Neuronal stem cell (in vitro differentiated cells): ENCODE data around the gene CNST.
"Not testable (repeated sequence)": the region's sequence is repeated elsewhere in the genome, so short reads cannot be mapped to it uniquely, and the experiment has no call there.

Source experiments
- DNase-seq: peaks from one replicate; pipeline ENCODE4 v3.0.0-alpha.2; 2013; ENCODE audit warnings: low spot score
- H2AFZ ChIP-seq: one replicate; pipeline ENCODE4 v1.6.1; 2013; ENCODE audit warnings: mild to moderate bottlenecking, low read length, inconsistent platforms
- H2AK5ac ChIP-seq: 2 replicates; pipeline ENCODE4 v1.6.1; 2013; ENCODE audit warnings: low read depth, mild to moderate bottlenecking, inconsistent platforms, low read length, moderate library complexity, mixed read lengths
- H2BK120ac ChIP-seq: 2 replicates; pipeline ENCODE4 v1.6.1; 2013; ENCODE audit warnings: low read depth, mild to moderate bottlenecking, inconsistent platforms, low read length, moderate library complexity, mixed read lengths
- H2BK12ac ChIP-seq: one replicate; pipeline ENCODE4 v1.6.1; 2013; ENCODE audit warnings: low read length, inconsistent platforms
- H2BK15ac ChIP-seq: 2 replicates; pipeline ENCODE4 v1.6.1; 2013; ENCODE audit warnings: mild to moderate bottlenecking, low read length, inconsistent platforms, mixed read lengths
- H2BK5ac ChIP-seq: one replicate; pipeline ENCODE4 v1.6.1; 2013; ENCODE audit warnings: inconsistent platforms, mild to moderate bottlenecking, low read length, moderate library complexity
- H3K14ac ChIP-seq: one replicate; pipeline ENCODE4 v1.6.1; 2013; ENCODE audit warnings: low read length, inconsistent platforms
- H3K18ac ChIP-seq: 2 replicates; pipeline ENCODE4 v1.6.1; 2013; ENCODE audit warnings: low read length, inconsistent platforms
- H3K23ac ChIP-seq: 2 replicates; pipeline ENCODE4 v1.6.1; 2013; ENCODE audit warnings: low read depth, mild to moderate bottlenecking, mixed read lengths, low read length, inconsistent platforms; ENCODE audit not compliant: poor library complexity
- H3K27ac ChIP-seq: replicated peaks from 3 replicates; pipeline ENCODE4 v1.5.1; 2013; ENCODE audit warnings: low read length, inconsistent platforms
- H3K27me3 ChIP-seq, 3 experiments: 2 replicates each; pipeline ENCODE4 v1.6.1; 2013; ENCODE audit warnings: low read length in 3 of 3, mild to moderate bottlenecking in 2 of 3, inconsistent platforms in 1 of 3, low read depth in 1 of 3, mixed read lengths in 1 of 3, moderate library complexity in 1 of 3; ENCODE audit not compliant: control insufficient read depth in 3 of 3, insufficient read depth in 3 of 3
- H3K36me3 ChIP-seq, 2 donors: replicated peaks in 1 of 2; 2 replicates each; pipeline ENCODE4 v1.6.1; 2013; ENCODE audit warnings: low read length in 2 of 2; ENCODE audit not compliant: control insufficient read depth in 2 of 2, insufficient read depth in 2 of 2
- H3K4ac ChIP-seq: 2 replicates; pipeline ENCODE4 v1.6.1; 2013; ENCODE audit warnings: inconsistent platforms, mild to moderate bottlenecking, low read length, moderate library complexity
- H3K4me1 ChIP-seq, 2 donors: 1 replicate in 1 of 2; 2 replicates in 1 of 2; pipeline ENCODE4 v1.6.1; 2013; ENCODE audit warnings: low read length in 2 of 2, low read depth in 1 of 2; ENCODE audit not compliant: control insufficient read depth in 2 of 2, insufficient read depth in 1 of 2
- H3K4me2 ChIP-seq: one replicate; pipeline ENCODE4 v1.6.1; 2013; ENCODE audit warnings: mild to moderate bottlenecking, low read length, inconsistent platforms; ENCODE audit not compliant: insufficient read depth, poor library complexity, severe bottlenecking
- H3K4me3 ChIP-seq, 2 donors: 2 replicates each; pipeline ENCODE4 v1.5.1; 2013; ENCODE audit warnings: low read length in 2 of 2, mild to moderate bottlenecking in 2 of 2, inconsistent platforms in 1 of 2, moderate library complexity in 1 of 2
- H3K79me1 ChIP-seq: one replicate; pipeline ENCODE4 v1.6.1; 2013; ENCODE audit warnings: low read depth, mild to moderate bottlenecking, inconsistent platforms, low read length, moderate library complexity
- H3K9ac ChIP-seq: one replicate; pipeline ENCODE4 v1.6.1; 2013; ENCODE audit warnings: mild to moderate bottlenecking, low read depth, low read length, inconsistent platforms; ENCODE audit not compliant: poor library complexity
- H3K9me3 ChIP-seq, 2 donors: replicated peaks in 1 of 2; 2 replicates each; pipeline versions ENCODE3 to v1.6.1; 2013; ENCODE audit warnings: low read length in 2 of 2, mild to moderate bottlenecking in 2 of 2, inconsistent platforms in 1 of 2, low read depth in 1 of 2, mixed read lengths in 1 of 2, moderate library complexity in 1 of 2; ENCODE audit not compliant: control insufficient read depth in 2 of 2, insufficient read depth in 1 of 2
- H4K8ac ChIP-seq: one replicate; pipeline ENCODE4 v1.6.1; 2013; ENCODE audit warnings: low read depth, mild to moderate bottlenecking, inconsistent platforms, low read length, moderate library complexity
- H4K91ac ChIP-seq: one replicate; pipeline ENCODE4 v1.6.1; 2013; ENCODE audit warnings: low read length, low read depth, mild to moderate bottlenecking, inconsistent platforms; ENCODE audit not compliant: poor library complexity
- WGBS, 2 donors: extraction: QIAGEN DNeasy Blood & Tissue Kit; methylation state at CpG; one replicate each; pipeline ENCODE4 v1.1.7; 2013; ENCODE audit warnings: missing lambda C conversion rate in 2 of 2, mixed read lengths in 1 of 2; ENCODE audit not compliant: insufficient read length in 2 of 2, insufficient replicate concordance in 1 of 2; ENCODE audit errors: extremely low coverage in 2 of 2; 5-methylcytosine and 5-hydroxymethylcytosine counted together

CNST gene

DNA sequence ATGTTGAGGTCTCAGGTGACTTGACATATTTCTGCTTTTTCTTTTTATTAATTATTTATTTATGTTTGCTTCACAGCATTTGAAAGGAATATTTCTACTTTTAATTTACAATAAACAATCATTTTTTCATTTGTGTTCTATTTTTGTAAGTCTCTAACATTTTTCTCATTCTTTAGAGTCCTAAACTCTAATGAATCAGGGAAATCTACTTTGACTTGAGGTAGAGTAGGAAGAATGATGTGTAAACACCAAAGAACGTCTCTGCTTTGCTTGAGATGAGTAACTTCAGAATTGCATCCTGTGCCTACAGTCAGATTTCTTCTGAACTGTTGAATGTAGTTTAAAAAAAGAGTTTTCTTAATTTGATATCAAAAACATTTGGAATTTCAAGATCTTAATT lies 65.2 kb downstream of the CNST start:
- no peak overlapping the region for H2BK12ac ChIP-seq
- no peak for DNase-seq
- H3K4me1 ChIP-seq, result peaks cover 3 to 7% of the 10 kb centered on the region in 2 donors
- no peak overlapping the region for H3K18ac ChIP-seq
- H4K91ac ChIP-seq, result no peak overlapping the region
- H3K4me2 ChIP-seq, result no peak overlapping the region
- no peak overlapping the region for H2BK15ac ChIP-seq
- no peaks in the 10 kb centered on the region for H3K27me3 ChIP-seq
- H3K36me3 ChIP-seq, result no peaks in the 10 kb centered on the region
- no peak overlapping the region for H3K4me3 ChIP-seq
- H2AFZ ChIP-seq, result no peak overlapping the region
- no peak overlapping the region for H3K27ac ChIP-seq
- WGBS, 2 donors, result no CpG with 5 or more reads among the region's 1 CpG
- no peak overlapping the region for H3K23ac ChIP-seq
- H2AK5ac ChIP-seq, result no peak overlapping the region
- no peak overlapping the region for H2BK120ac ChIP-seq
- peaks cover 0 to 4% of the 10 kb centered on the region in 2 donors for H3K9me3 ChIP-seq
- no peak overlapping the region for H4K8ac ChIP-seq
- H3K79me1 ChIP-seq, result no peaks in the 10 kb centered on the region
- H3K4ac ChIP-seq, result no peak overlapping the region
- no peak overlapping the region for H3K14ac ChIP-seq
- no peak overlapping the region for H2BK5ac ChIP-seq
- H3K9ac ChIP-seq, result no peak overlapping the region

DNA sequence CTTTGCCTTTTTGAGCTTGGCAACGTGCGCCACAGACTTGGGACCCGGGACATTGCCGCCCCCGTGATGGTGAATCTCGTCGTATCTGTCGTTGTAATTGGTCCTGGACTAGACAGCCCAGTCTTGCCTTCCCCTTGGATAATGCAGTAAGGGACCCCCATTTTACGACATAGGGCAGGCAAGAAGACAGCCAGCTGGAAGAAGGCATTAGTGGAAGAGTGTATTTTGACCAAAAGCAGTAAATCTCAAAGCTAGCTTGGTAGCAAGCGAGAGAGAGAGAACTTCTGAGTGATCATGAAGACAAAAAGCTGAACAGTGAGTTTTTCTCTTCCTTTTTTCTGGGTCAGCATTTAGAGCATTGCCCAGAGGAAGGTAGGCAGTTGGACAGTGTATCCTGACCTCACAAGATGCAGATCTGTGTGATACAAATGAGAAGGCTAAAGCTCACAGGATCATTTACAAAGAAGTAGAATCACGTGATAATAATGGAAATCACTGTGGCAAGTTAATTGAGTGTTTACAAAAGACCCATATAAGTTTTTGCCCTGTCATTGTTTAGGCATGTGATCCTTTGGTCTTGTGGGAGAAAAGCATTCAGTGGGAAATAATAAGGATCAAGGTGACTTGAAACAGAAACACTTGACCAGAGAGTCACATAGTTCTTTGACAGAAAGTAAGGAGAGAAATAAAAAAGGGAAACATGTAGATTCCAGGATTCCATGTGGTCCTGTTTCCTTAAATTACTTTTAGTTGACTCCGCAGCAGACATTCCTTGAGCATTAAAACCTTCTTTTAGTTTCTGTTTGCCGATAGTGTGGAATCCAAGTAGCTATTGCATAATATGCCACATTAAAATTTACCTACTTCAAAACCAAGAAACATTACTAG lies 66.3 kb downstream of the CNST start:
- Histone ChIP-seq H3K27ac (no peak overlapping the region), H3K4me3 (no peak overlapping the region), H2BK15ac (no peak overlapping the region)

DNA sequence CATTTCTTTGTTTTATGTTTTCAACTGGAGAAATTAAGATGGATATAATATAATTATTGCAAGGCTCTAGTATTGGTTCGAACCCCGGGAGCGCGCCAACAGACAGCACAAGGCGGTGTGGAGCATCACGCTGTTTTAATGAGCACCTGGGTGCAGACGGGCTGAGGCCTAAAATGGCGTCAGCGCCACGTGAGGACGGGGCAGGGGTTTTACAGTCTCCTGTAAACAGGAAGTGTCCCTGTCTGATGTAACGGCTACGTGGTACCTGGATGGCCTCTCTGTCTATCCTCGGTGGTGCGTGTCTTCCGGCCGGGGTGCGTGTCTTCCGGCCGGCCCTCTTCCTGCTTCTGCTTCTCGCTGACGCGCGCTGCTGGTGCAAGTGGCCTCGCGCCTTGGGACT lies 68.4 kb downstream of the CNST start:
- H3K4me3 ChIP-seq, H4K91ac ChIP-seq, H3K79me1 ChIP-seq, H3K27me3 ChIP-seq, H3K14ac ChIP-seq, H3K36me3 ChIP-seq, H3K4ac ChIP-seq, DNase-seq, H2AFZ ChIP-seq, H2BK5ac ChIP-seq, H2BK120ac ChIP-seq, H3K4me2 ChIP-seq, H2BK15ac ChIP-seq, H4K8ac ChIP-seq, H3K9ac ChIP-seq, H3K4me1 ChIP-seq, H3K18ac ChIP-seq, H2BK12ac ChIP-seq, H3K23ac ChIP-seq, H3K27ac ChIP-seq, H2AK5ac ChIP-seq: not testable (repeated sequence)
- no CpG with 5 or more reads among the region's 26 CpGs for WGBS, 2 donors
- peaks cover 0 to 12% of the 10 kb centered on the region in 2 donors for H3K9me3 ChIP-seq

More for the DNA sequence above, 66.3 kb downstream of the CNST start:
- no peak overlapping the region for H3K9ac ChIP-seq
- H3K23ac ChIP-seq, result no peak overlapping the region
- H4K91ac ChIP-seq, result no peak overlapping the region
- no peak overlapping the region for H2BK12ac ChIP-seq
- no peak overlapping the region for H3K4me2 ChIP-seq
- H2AFZ ChIP-seq, result no peak overlapping the region
- H3K36me3 ChIP-seq, result peaks cover 2 to 6% of the 10 kb centered on the region in 2 donors
- no peak overlapping the region for H3K14ac ChIP-seq
- no peak overlapping the region for H4K8ac ChIP-seq
- H3K18ac ChIP-seq, result no peak overlapping the region
- no CpG with 5 or more reads among the region's 13 CpGs for WGBS, 2 donors
- no peak for DNase-seq
- no peaks in the 10 kb centered on the region for H3K27me3 ChIP-seq
- peaks cover 0 to 12% of the 10 kb centered on the region in 2 donors for H3K9me3 ChIP-seq
- no peak overlapping the region for H2BK5ac ChIP-seq
- no peak overlapping the region for H3K4ac ChIP-seq
- no peaks in the 10 kb centered on the region for H3K79me1 ChIP-seq
- H2AK5ac ChIP-seq, result no peak overlapping the region
- no peak overlapping the region for H2BK120ac ChIP-seq
- peaks cover 3 to 7% of the 10 kb centered on the region in 2 donors for H3K4me1 ChIP-seq

DNA sequence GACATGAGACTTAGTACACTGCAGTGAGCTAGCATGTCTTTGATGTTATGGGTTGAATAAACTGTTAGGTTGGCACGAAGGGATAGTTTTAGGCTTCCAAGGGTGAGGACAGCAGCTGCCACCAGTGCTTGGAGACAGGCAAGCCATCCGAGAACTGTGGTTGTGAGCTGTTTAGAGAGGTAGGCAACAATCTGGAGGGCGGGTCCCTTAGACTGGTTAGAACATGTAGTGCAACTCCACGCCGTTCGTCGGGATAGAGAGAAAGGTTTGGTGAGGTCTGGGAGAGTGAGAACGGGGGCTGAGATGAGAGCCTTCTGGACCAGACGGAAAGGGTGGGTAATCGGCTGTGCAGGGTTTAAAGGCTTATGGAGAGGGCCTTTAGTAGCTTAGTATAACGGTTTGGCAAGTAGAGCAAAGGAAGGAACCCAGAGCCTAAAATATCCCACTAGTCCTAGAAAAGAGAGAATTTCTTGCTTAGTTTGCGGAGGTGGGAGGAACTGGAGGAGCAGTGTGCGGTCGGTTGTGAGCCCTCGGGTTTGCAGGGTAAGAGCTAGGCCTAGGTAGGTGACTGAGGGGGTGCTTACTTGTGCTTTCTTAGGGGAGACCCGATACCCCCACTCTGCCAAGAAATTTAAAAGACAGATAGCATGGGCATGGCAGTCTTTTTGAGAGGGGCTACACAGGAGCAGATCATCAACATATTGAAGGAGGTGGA lies 72.8 kb downstream of the CNST start:
- no peak overlapping the region for H3K4ac ChIP-seq
- H3K23ac ChIP-seq, result no peak overlapping the region
- no peak for DNase-seq
- no peaks in the 10 kb centered on the region for H3K27me3 ChIP-seq
- no peak overlapping the region for H2BK5ac ChIP-seq
- peaks cover 10 to 19% of the 10 kb centered on the region in 2 donors for H3K36me3 ChIP-seq
- no peak overlapping the region for H3K4me2 ChIP-seq
- H3K79me1 ChIP-seq, result no peaks in the 10 kb centered on the region
- no peaks in the 10 kb centered on the region for H3K4me1 ChIP-seq
- WGBS, 2 donors, result no CpG with 5 or more reads among the region's 16 CpGs
- H3K9ac ChIP-seq, result no peak overlapping the region
- no peak overlapping the region for H3K27ac ChIP-seq
- no peak overlapping the region for H3K14ac ChIP-seq
- no peak overlapping the region for H3K4me3 ChIP-seq
- no peak overlapping the region for H3K18ac ChIP-seq
- peaks cover 2 to 12% of the 10 kb centered on the region in 2 donors for H3K9me3 ChIP-seq
- no peak overlapping the region for H4K8ac ChIP-seq
- no peak overlapping the region for H2AK5ac ChIP-seq
- H2BK12ac ChIP-seq, result no peak overlapping the region
- H2BK120ac ChIP-seq, result no peak overlapping the region
- no peak overlapping the region for H2AFZ ChIP-seq
- H2BK15ac ChIP-seq, result no peak overlapping the region
- no peak overlapping the region for H4K91ac ChIP-seq
